Naive thymus-derived CD4-positive, alpha-beta T cell (primary cell): ENCODE measurements around the gene GAS2L1. TPM values are rescaled to one million over a fixed set of nuclear protein-coding genes. Genes with fewer than 3 reads are reported as not detected.

Source experiments
- ATAC-seq: fragments of 150-1000 bp; cut with Tn5 transposase; 2 replicates; pipeline ENCODE4 v1.10.0; 2021; ENCODE audit warnings: mild to moderate bottlenecking, moderate library complexity
- CTCF ChIA-PET: fragments of 350-600 bp; sonication (Branson Sonifier 250); formaldehyde crosslinking; loops from one replicate; lab custom pipeline; 2021; ENCODE audit warnings: antibody characterized with exemption; lab: Charles Lee
- POLR2A ChIA-PET: fragments of 350-600 bp; sonication (Branson Sonifier 250); formaldehyde crosslinking; loops from one replicate; lab custom pipeline; 2021; ENCODE audit warnings: antibody characterized with exemption, inconsistent platforms; lab: Charles Lee
- DNase-seq, 9 donors: peaks; one replicate each; pipeline versions ENCODE4 v3.0.0 to v3.0.0-alpha.2; 2020 to 2022; ENCODE audit warnings: mixed read lengths in 1 of 9
- H3K27ac ChIP-seq: one replicate; pipeline ENCODE4 v1.7.0; 2013; ENCODE audit warnings: mild to moderate bottlenecking, low read depth, low read length, moderate library complexity
- H3K27me3 ChIP-seq, 2 donors: one replicate each; pipeline ENCODE4 v1.7.0; 2013; ENCODE audit warnings: low read length in 2 of 2, mild to moderate bottlenecking in 2 of 2, moderate library complexity in 2 of 2; ENCODE audit not compliant: control insufficient read depth in 2 of 2, insufficient read depth in 2 of 2
- H3K36me3 ChIP-seq, 3 experiments: 1 replicate in 2 of 3; 2 replicates in 1 of 3; pipeline ENCODE4 v1.7.0; 2013; ENCODE audit warnings: low read length in 3 of 3, mild to moderate bottlenecking in 3 of 3, moderate library complexity in 1 of 3; ENCODE audit not compliant: insufficient read depth in 3 of 3, control insufficient read depth in 2 of 3
- H3K4me1 ChIP-seq, 2 donors: one replicate each; pipeline ENCODE4 v1.7.0; 2013; ENCODE audit warnings: low read length in 2 of 2, mild to moderate bottlenecking in 2 of 2, moderate library complexity in 1 of 2; ENCODE audit not compliant: control insufficient read depth in 2 of 2, insufficient read depth in 2 of 2
- H3K4me3 ChIP-seq: 2 replicates; pipeline ENCODE4 v1.7.0; 2013; ENCODE audit warnings: mild to moderate bottlenecking, low read length
- H3K9me3 ChIP-seq, 3 experiments: 1 replicate in 2 of 3; 2 replicates in 1 of 3; pipeline ENCODE4 v1.7.0; 2013; ENCODE audit warnings: low read length in 3 of 3; ENCODE audit not compliant: control insufficient read depth in 2 of 3
- H3K27ac Mint-ChIP-seq, 9 donors: one replicate each; pipeline ENCODE4 v1.8.0; 2020 to 2022; ENCODE audit warnings: mixed read lengths in 9 of 9, mild to moderate bottlenecking in 8 of 9, moderate library complexity in 5 of 9, inconsistent platforms in 2 of 9
- H3K27me3 Mint-ChIP-seq, 5 donors: one replicate each; pipeline ENCODE4 v1.8.0; 2021 to 2022; ENCODE audit warnings: mixed read lengths in 5 of 5, mild to moderate bottlenecking in 1 of 5
- H3K36me3 Mint-ChIP-seq, 5 donors: one replicate each; pipeline ENCODE4 v1.8.0; 2020 to 2022; ENCODE audit warnings: mixed read lengths in 5 of 5, mild to moderate bottlenecking in 3 of 5, inconsistent platforms in 1 of 5
- H3K4me1 Mint-ChIP-seq, 7 donors: one replicate each; pipeline ENCODE4 v1.8.0; 2020 to 2022; ENCODE audit warnings: mixed read lengths in 7 of 7, mild to moderate bottlenecking in 3 of 7, inconsistent platforms in 1 of 7
- H3K4me3 Mint-ChIP-seq, 10 donors: one replicate each; pipeline ENCODE4 v1.8.0; 2020 to 2022; ENCODE audit warnings: mild to moderate bottlenecking in 10 of 10, mixed read lengths in 10 of 10, moderate library complexity in 6 of 10, inconsistent platforms in 2 of 10
- H3K9me3 Mint-ChIP-seq, 11 donors: one replicate each; pipeline ENCODE4 v1.8.0; 2020 to 2022; ENCODE audit warnings: mixed read lengths in 11 of 11, mild to moderate bottlenecking in 4 of 11, inconsistent platforms in 1 of 11, moderate library complexity in 1 of 11
- intact Hi-C, 2 donors: fragments of 100-400 bp; cut with micrococcal nuclease; formaldehyde crosslinking; loops; one replicate each; pipeline ENCODE4 v1.15.1; 2023
- polyA plus RNA-seq, 2 donors: library from polyadenylated mRNA; unstranded; fragments of 300-500 nt; fragmentation: Illumina TruSeq; gene quantifications; one replicate each; pipeline ENCODE4 v1.2.3, GENCODE V29; 2021
- total RNA-seq, 6 experiments: library from RNA in 5 of 6; stranded (reverse) in 5 of 6; gene quantifications; 1 replicate in 5 of 6; 2 replicates in 1 of 6; pipeline ENCODE4 v1.2.3 and lab custom pipeline; 2021 to 2026

The GAS2L1 gene
- total and polyA plus RNA-seq, 7 experiments from 2014 or later: 0.09 to 7.5 (median 0.54) TPM; not detected in 2

DNA sequence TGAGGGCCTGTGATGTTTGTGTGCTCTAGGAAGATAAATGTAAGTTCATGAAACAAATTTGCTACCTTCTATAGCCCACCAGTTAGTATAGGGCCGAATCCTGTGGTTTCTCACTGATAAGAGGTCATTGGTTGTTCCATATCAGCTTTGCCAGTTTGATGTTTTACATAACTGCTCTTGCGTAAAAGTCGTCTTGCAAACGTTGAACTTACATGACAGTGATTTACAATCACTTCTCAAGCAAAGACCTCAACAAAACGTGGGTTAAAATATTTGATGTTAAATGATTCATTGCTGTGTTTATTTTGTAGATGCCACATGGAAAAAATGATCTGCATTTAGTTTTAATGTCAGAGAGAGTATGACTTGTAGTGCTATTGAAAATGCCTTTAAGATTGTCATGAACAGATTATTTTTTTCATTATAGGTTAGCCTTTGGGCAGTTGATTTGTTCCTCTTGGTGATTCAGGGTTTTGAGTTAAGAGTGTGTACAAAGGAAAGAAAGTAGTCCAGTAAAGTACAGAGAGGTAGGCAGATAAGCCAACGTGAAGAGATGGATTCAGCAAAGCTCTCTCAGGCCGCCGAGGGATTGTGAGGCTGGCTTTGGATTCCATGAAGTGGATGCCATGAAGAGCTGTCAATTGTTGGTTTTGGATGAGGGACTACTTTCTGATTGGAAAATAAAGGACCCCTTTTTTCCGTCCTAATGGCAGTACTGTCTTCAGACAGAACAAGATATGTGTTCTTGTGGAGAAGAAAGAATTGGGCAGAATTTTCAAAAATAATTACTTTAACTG is 35.8 kb upstream of the GAS2L1 start:
- Mint-ChIP-seq H3K9me3 (peaks cover 0 to 6% (median 0%) of the 10 kb centered on the region in 11 donors), H3K4me3 (peak overlapping the region; percentile 85 to 100 (median 96)), H3K27me3 (peaks cover 0 to 5% (median 0%) of the 10 kb centered on the region in 5 donors), H3K4me1 (peaks cover 60 to 87% (median 78%) of the 10 kb centered on the region in 7 donors), H3K36me3 (peaks cover 15 to 62% (median 41%) of the 10 kb centered on the region in 5 donors), H3K27ac (peak overlapping the region; percentile 8 to 100 (median 96))
- H3K36me3 ChIP-seq: peaks cover 13 to 51% (median 14%) of the 10 kb centered on the region in 3 experiments
- intact Hi-C loops: loop anchor here (5.0 to 10.0 kb wide), 2 partner anchors 114 to 282 kb away; partner anchors contain the start of genes AP1B1 (in 1 of the 2) and THOC5 (in 1 of the 2)
- CTCF ChIA-PET: no interaction called here
- peaks cover 46 to 55% of the 10 kb centered on the region in 2 donors for H3K4me1 ChIP-seq
- peak overlapping the region; percentile 98 for H3K27ac ChIP-seq
- ATAC-seq: no peak
- peak in 1 of 9 donors; percentile 2 for DNase-seq
- POLR2A ChIA-PET: interaction anchor here (1.1 to 1.9 kb wide), 3 partner anchors 9 to 48 kb away, joined by 3 to 4 read pairs (median 3); no protein-coding TSS in a partner anchor
- H3K27me3 ChIP-seq: no peaks in the 10 kb centered on the region
- peak overlapping the region; percentile 96 for H3K4me3 ChIP-seq
- H3K9me3 ChIP-seq: no peaks in the 10 kb centered on the region

DNA sequence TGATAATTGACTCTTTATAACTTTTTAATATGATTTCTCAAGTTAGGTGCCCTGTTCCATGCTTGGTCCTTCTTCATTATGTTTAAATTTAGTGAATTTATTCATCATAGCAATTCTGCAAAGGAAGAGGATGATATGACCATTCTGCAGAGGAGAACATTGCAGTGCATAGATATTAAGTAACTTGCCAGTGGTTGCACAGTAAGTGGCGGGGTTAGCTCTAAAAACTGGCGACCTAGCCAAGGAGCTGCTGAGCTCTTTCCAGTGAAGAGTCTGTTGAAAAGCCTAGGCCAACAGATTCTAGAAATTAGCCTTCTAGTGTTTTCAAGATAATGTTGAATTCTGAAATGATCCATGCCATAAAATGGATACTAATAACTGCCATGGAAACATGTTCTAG is 33.8 kb upstream of the GAS2L1 start:
- H3K36me3 ChIP-seq: peaks cover 22 to 68% (median 27%) of the 10 kb centered on the region in 3 experiments
- H3K9me3 ChIP-seq: no peaks in the 10 kb centered on the region
- no peaks in the 10 kb centered on the region for H3K27me3 ChIP-seq
- H3K4me1 ChIP-seq: peaks cover 40 to 53% of the 10 kb centered on the region in 2 donors
- Mint-ChIP-seq H3K27me3 (peaks cover 0 to 5% (median 0%) of the 10 kb centered on the region in 5 donors), H3K36me3 (peaks cover 15 to 73% (median 48%) of the 10 kb centered on the region in 5 donors), H3K9me3 (peaks cover 0 to 6% (median 0%) of the 10 kb centered on the region in 11 donors), H3K27ac (peak overlapping the region in 5 of 9 donors; percentile 2 to 68 (median 43)), H3K4me3 (peak overlapping the region in 7 of 10 donors; percentile 31 to 100 (median 97)), H3K4me1 (peaks cover 58 to 91% (median 86%) of the 10 kb centered on the region in 7 donors)
- POLR2A ChIA-PET: interaction anchor here (1.2 to 1.9 kb wide), 2 partner anchors 10 to 15 kb away, joined by 3 to 4 read pairs; no protein-coding TSS in a partner anchor
- intact Hi-C loops: loop anchor here (5.0 to 10.0 kb wide), 2 partner anchors 112 to 280 kb away; partner anchors contain the start of genes AP1B1 (in 1 of the 2) and THOC5 (in 1 of the 2)
- H3K4me3 ChIP-seq: no peak overlapping the region
- ATAC-seq: no peak
- DNase-seq: no peak
- CTCF ChIA-PET: interaction anchor here (0.6 to 0.7 kb wide), 2 partner anchors 27 to 1678 kb away, joined by 3 read pairs; no protein-coding TSS in a partner anchor
- no peak overlapping the region for H3K27ac ChIP-seq

- DNase-seq: no peak
- Mint-ChIP-seq H3K9me3 (no peaks in the 10 kb centered on the region), H3K27ac (peak overlapping the region in 2 of 9 donors; percentile 50 to 57), H3K36me3 (peaks cover 9 to 80% (median 48%) of the 10 kb centered on the region in 5 donors), H3K4me1 (peaks cover 59 to 90% (median 86%) of the 10 kb centered on the region in 7 donors), H3K27me3 (no peaks in the 10 kb centered on the region), H3K4me3 (peak overlapping the region in 4 of 10 donors; percentile 18 to 100 (median 29))
- H3K27me3 ChIP-seq: no peaks in the 10 kb centered on the region
- ATAC-seq: no peak
- intact Hi-C loops: loop anchor here in 1 of 2 donors (10.0 kb wide), 1 partner anchor 110 kb away; the partner anchor contains the start of gene AP1B1
- no peaks in the 10 kb centered on the region for H3K9me3 ChIP-seq
- no peak overlapping the region for H3K4me3 ChIP-seq
- H3K27ac ChIP-seq: no peak overlapping the region
- ChIA-PET POLR2A (no interaction called here), CTCF (no interaction called here)
- peaks cover 34 to 48% of the 10 kb centered on the region in 2 donors for H3K4me1 ChIP-seq
- H3K36me3 ChIP-seq: peaks cover 35 to 78% (median 41%) of the 10 kb centered on the region in 3 experiments
Observed at GRCh38 chr22:29275167-29275566, 31.3 kb upstream of the GAS2L1 start.

GRCh38 chr22:29275819-29276565 is 30.5 kb upstream of the GAS2L1 start:
- peaks cover 5 to 76% (median 51%) of the 10 kb centered on the region in 5 donors for H3K36me3 Mint-ChIP-seq
- H3K27me3 ChIP-seq: no peaks in the 10 kb centered on the region
- no peaks in the 10 kb centered on the region for H3K27me3 Mint-ChIP-seq
- H3K27ac ChIP-seq: peak overlapping the region; percentile 6
- H3K4me1 Mint-ChIP-seq: peaks cover 55 to 85% (median 81%) of the 10 kb centered on the region in 7 donors
- peaks cover 35 to 84% (median 41%) of the 10 kb centered on the region in 3 experiments for H3K36me3 ChIP-seq
- ChIA-PET CTCF (no interaction called here), POLR2A (no interaction called here)
- no peak for DNase-seq
- H3K27ac Mint-ChIP-seq: peak overlapping the region in 6 of 9 donors; percentile 33 to 70 (median 58)
- peaks cover 28 to 40% of the 10 kb centered on the region in 2 donors for H3K4me1 ChIP-seq
- no peaks in the 10 kb centered on the region for H3K9me3 Mint-ChIP-seq
- H3K4me3 ChIP-seq: no peak overlapping the region
- H3K4me3 Mint-ChIP-seq: peak overlapping the region in 4 of 10 donors; percentile 24 to 100 (median 36)
- ATAC-seq: no peak
- intact Hi-C loops: loop anchor here in 1 of 2 donors (10.0 kb wide), 1 partner anchor 109 kb away; the partner anchor contains the start of gene AP1B1
- H3K9me3 ChIP-seq: no peaks in the 10 kb centered on the region

DNA sequence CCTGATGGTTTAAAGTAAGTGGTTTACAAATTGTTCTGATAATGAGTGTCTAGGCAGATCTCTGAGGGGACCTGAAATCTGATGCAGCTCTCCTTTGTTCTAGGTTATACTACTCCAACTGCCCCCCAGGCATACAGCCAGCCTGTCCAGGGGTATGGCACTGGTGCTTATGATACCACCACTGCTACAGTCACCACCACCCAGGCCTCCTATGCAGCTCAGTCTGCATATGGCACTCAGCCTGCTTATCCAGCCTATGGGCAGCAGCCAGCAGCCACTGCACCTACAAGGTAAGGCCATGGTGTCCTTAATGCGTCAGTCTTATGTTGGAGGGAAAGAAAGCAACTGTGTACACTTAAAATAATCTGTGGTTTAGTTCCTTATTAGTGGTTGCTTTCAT is 28.5 kb upstream of the GAS2L1 start:
- Mint-ChIP-seq H3K27ac (peak overlapping the region in 2 of 9 donors; percentile 28 to 40), H3K4me1 (peaks cover 44 to 72% (median 69%) of the 10 kb centered on the region in 7 donors), H3K36me3 (peaks cover 9 to 72% (median 55%) of the 10 kb centered on the region in 5 donors), H3K9me3 (no peaks in the 10 kb centered on the region), H3K4me3 (peak overlapping the region in 1 of 10 donors; percentile 12), H3K27me3 (no peaks in the 10 kb centered on the region)
- CTCF ChIA-PET: no interaction called here
- no peak for DNase-seq
- no peaks in the 10 kb centered on the region for H3K27me3 ChIP-seq
- peak; percentile 29 for ATAC-seq
- H3K4me3 ChIP-seq: no peak overlapping the region
- H3K27ac ChIP-seq: no peak overlapping the region
- H3K4me1 ChIP-seq: peaks cover 12 to 21% of the 10 kb centered on the region in 2 donors
- POLR2A ChIA-PET: no interaction called here
- H3K9me3 ChIP-seq: no peaks in the 10 kb centered on the region
- intact Hi-C loops: loop anchor here in 1 of 2 donors (10.0 kb wide), 1 partner anchor 107 kb away; the partner anchor contains the start of gene AP1B1
- peaks cover 39 to 93% (median 46%) of the 10 kb centered on the region in 3 experiments for H3K36me3 ChIP-seq

DNA sequence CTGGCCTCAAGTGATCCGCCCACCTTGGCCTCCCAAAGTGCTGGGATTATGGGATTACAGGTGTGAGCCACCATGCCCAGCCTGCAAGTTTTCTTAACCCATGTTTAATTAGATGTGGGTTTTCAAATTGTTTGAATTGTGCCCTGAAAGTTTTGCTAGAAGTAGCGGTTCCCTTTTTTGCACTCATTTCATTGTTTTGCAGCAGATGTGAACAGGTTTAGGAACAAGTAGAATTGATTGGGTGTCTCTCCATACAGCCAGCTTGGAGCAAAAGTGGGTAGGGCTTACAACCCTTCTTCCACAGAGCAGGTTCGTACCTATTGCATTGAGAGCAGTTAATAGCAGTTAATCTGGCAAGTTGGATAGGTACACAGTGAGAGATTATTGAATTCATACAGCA is 22.3 kb upstream of the GAS2L1 start:
- no peaks in the 10 kb centered on the region for H3K27me3 Mint-ChIP-seq
- intact Hi-C loops: no loop called here
- H3K4me1 Mint-ChIP-seq: peaks cover 6 to 44% (median 30%) of the 10 kb centered on the region in 7 donors
- H3K36me3 Mint-ChIP-seq: peaks cover 9 to 64% (median 45%) of the 10 kb centered on the region in 5 donors
- no peak overlapping the region for H3K27ac ChIP-seq
- H3K36me3 ChIP-seq: peaks cover 36 to 97% (median 39%) of the 10 kb centered on the region in 3 experiments
- no peak overlapping the region for H3K4me3 Mint-ChIP-seq
- ChIA-PET CTCF (no interaction called here), POLR2A (no interaction called here)
- H3K4me3 ChIP-seq: no peak overlapping the region
- no peaks in the 10 kb centered on the region for H3K9me3 Mint-ChIP-seq
- no peaks in the 10 kb centered on the region for H3K4me1 ChIP-seq
- H3K27me3 ChIP-seq: no peaks in the 10 kb centered on the region
- DNase-seq (no peak), ATAC-seq (no peak)
- no peaks in the 10 kb centered on the region for H3K9me3 ChIP-seq
- H3K27ac Mint-ChIP-seq: peak overlapping the region in 2 of 9 donors; percentile 21 to 28
